SK-N-SH (cell line): Measurements from ENCODE around the gene RAB3IP. TPM values are rescaled to one million over a fixed set of nuclear protein-coding genes. Genes with fewer than 3 reads are reported as not detected.

ENCODE experiments used
- CTCF ChIA-PET: fragments of 300-600, 350-600 bp; formaldehyde crosslinking; extraction: SDS; loops from one replicate; lab custom pipeline; 2021; lab: Yijun Ruan, JAX
- POLR2A ChIA-PET: fragments of 350-600 bp; sonication (Branson Sonifier 250); formaldehyde crosslinking; extraction: SDS; loops from one replicate; lab custom pipeline; 2020; ENCODE audit warnings: antibody characterized with exemption, inconsistent platforms; lab: Yijun Ruan, JAX
- DNase-seq: peaks from one replicate; pipeline ENCODE4 v3.0.0; 2012
- H2AFZ ChIP-seq: fragments of 200-600 bp; sonication (generic); 2 replicates; pipeline ENCODE4 v1.8.1; 2016; ENCODE audit warnings: antibody characterized with exemption, mild to moderate bottlenecking, low read depth
- H3F3A ChIP-seq: fragments of 200-600 bp; sonication (generic); replicated peaks from 2 replicates; pipeline ENCODE3; 2016; ENCODE audit warnings: antibody characterized with exemption, mild to moderate bottlenecking; ENCODE audit not compliant: insufficient read depth
- H3K27ac ChIP-seq, 2 experiments: fragments of 200-500 bp in 1 of 2; fragments of 200-600 bp in 1 of 2; sonication (Bioruptor generic) in 1 of 2; sonication (generic), shearing (Covaris generic) in 1 of 2; 2 replicates each; pipeline versions ENCODE4 v1.5.1 to v1.6.1; 2014 to 2016; ENCODE audit warnings: low read depth in 2 of 2, inconsistent platforms in 1 of 2, low read length in 1 of 2, mild to moderate bottlenecking in 1 of 2, mixed read lengths in 1 of 2
- H3K27me3 ChIP-seq: fragments of 200-600 bp; sonication (generic), shearing (Covaris generic); 2 replicates; pipeline ENCODE4 v1.6.1; 2016; ENCODE audit warnings: mixed run types; ENCODE audit not compliant: insufficient read depth
- H3K36me3 ChIP-seq, 2 experiments: fragments of 200-500 bp in 1 of 2; fragments of 200-600 bp in 1 of 2; sonication (Bioruptor generic) in 1 of 2; sonication (generic) in 1 of 2; replicated peaks in 1 of 2; 2 replicates each; pipeline versions ENCODE3 to v1.5.1; 2014 to 2016; ENCODE audit warnings: low read length in 1 of 2, mild to moderate bottlenecking in 1 of 2; ENCODE audit not compliant: insufficient read depth in 2 of 2, control insufficient read depth in 1 of 2
- H3K4me1 ChIP-seq, 2 experiments: fragments of 200-500 bp in 1 of 2; fragments of 200-600 bp in 1 of 2; sonication (Bioruptor generic) in 1 of 2; sonication (generic), shearing (Covaris generic) in 1 of 2; 2 replicates each; pipeline versions ENCODE4 v1.5.1 to v1.6.1; 2014 to 2016; ENCODE audit warnings: low read depth in 1 of 2, low read length in 1 of 2, mixed run types in 1 of 2; ENCODE audit not compliant: insufficient read depth in 2 of 2, control insufficient read depth in 1 of 2
- H3K4me2 ChIP-seq: fragments of 200-600 bp; sonication (generic), shearing (Covaris generic); 2 replicates; pipeline ENCODE4 v1.6.1; 2017; ENCODE audit warnings: mixed run types
- H3K4me3 ChIP-seq, 2 experiments: fragments of 200-500 bp in 1 of 2; fragments of 200-600 bp in 1 of 2; sonication (Bioruptor generic) in 1 of 2; sonication (generic), shearing (Covaris generic) in 1 of 2; 2 replicates each; pipeline versions ENCODE4 v1.5.1 to v1.8.1; 2014 to 2016; ENCODE audit warnings: low read depth in 2 of 2, inconsistent platforms in 1 of 2, low read length in 1 of 2, mild to moderate bottlenecking in 1 of 2, mixed read lengths in 1 of 2, moderate library complexity in 1 of 2
- H3K79me2 ChIP-seq: fragments of 200-600 bp; sonication (generic); 2 replicates; pipeline ENCODE4 v1.8.1; 2017; ENCODE audit warnings: mild to moderate bottlenecking; ENCODE audit not compliant: insufficient read depth
- H3K9ac ChIP-seq: fragments of 200-600 bp; sonication (generic); 2 replicates; pipeline ENCODE4 v1.6.1; 2017; ENCODE audit warnings: mixed run types
- H3K9me2 ChIP-seq: fragments of 200-600 bp; sonication (generic); 2 replicates; pipeline ENCODE4 v1.6.1; 2017; ENCODE audit warnings: mixed run types
- H3K9me3 ChIP-seq: fragments of 200-600 bp; sonication (generic); 2 replicates; pipeline ENCODE4 v1.6.1; 2017; ENCODE audit warnings: mixed run types, mild to moderate bottlenecking, moderate library complexity
- H4K20me1 ChIP-seq: fragments of 200-600 bp; sonication (generic); 2 replicates; pipeline ENCODE4 v1.6.1; 2017; ENCODE audit warnings: mild to moderate bottlenecking, mixed run types; ENCODE audit not compliant: insufficient read depth
- CHD2 ChIP-seq: fragments of 150-350 bp; IDR thresholded peaks from 2 replicates; pipeline ENCODE4 v1.6.1; 2018; ENCODE audit warnings: low read length; ENCODE audit not compliant: partially characterized antibody
- EP300 ChIP-seq, 2 experiments: IDR thresholded peaks; 2 replicates each; pipeline versions ENCODE4 v1.4.0 to v1.6.1; 2012; ENCODE audit warnings: borderline replicate concordance in 1 of 2, low read depth in 1 of 2, low read length in 1 of 2
- FOXM1 ChIP-seq: IDR thresholded peaks from 2 replicates; pipeline ENCODE4 v1.4.0; 2012; ENCODE audit warnings: low read depth, mild to moderate bottlenecking
- GABPA ChIP-seq: IDR thresholded peaks from 2 replicates; pipeline ENCODE4 v1.4.0; 2012; ENCODE audit warnings: low read depth, mild to moderate bottlenecking
- GATA2 ChIP-seq: sonication (generic); formaldehyde crosslinking; IDR thresholded peaks from 2 replicates; pipeline ENCODE4 v1.5.0; 2020; ENCODE audit warnings: mild to moderate bottlenecking, missing genetic modification reagents
- JUND ChIP-seq: IDR thresholded peaks from 2 replicates; pipeline ENCODE4 v1.4.0; 2012
- MXI1 ChIP-seq: IDR thresholded peaks from 2 replicates; pipeline ENCODE4 v1.6.1; 2012; ENCODE audit warnings: mild to moderate bottlenecking, low read depth, low read length, improper control_type of control experiment
- POLR2AphosphoS5 ChIP-seq: IDR thresholded peaks from 2 replicates; pipeline ENCODE4 v1.6.1; 2012; ENCODE audit warnings: low read depth, low read length
- RAD21 ChIP-seq: IDR thresholded peaks from 2 replicates; pipeline ENCODE4 v1.6.1; 2012; ENCODE audit warnings: mild to moderate bottlenecking, low read length
- RCOR1 ChIP-seq: fragments of 150-350 bp; IDR thresholded peaks from 2 replicates; pipeline ENCODE4 v1.6.1; 2017; ENCODE audit warnings: antibody characterized with exemption, low read length
- RFX5 ChIP-seq: IDR thresholded peaks from 2 replicates; pipeline ENCODE4 v1.6.1; 2012; ENCODE audit warnings: mild to moderate bottlenecking, improper control_type of control experiment, low read length
- SIN3A ChIP-seq: IDR thresholded peaks from 2 replicates; pipeline ENCODE4 v1.6.1; 2012; ENCODE audit warnings: low read depth, mild to moderate bottlenecking, low read length, moderate library complexity, borderline replicate concordance
- TAF1 ChIP-seq: IDR thresholded peaks from 2 replicates; pipeline ENCODE4 v1.6.1; 2012; ENCODE audit warnings: low read depth, mild to moderate bottlenecking, low read length, moderate library complexity, borderline replicate concordance
- TEAD4 ChIP-seq: IDR thresholded peaks from 2 replicates; pipeline ENCODE4 v1.4.0; 2012; ENCODE audit warnings: mild to moderate bottlenecking, borderline replicate concordance; ENCODE audit not compliant: insufficient read depth
- YY1 ChIP-seq: IDR thresholded peaks from 2 replicates; pipeline ENCODE4 v1.4.0; 2012; ENCODE audit warnings: low read depth, mild to moderate bottlenecking
- ZBTB33 ChIP-seq: IDR thresholded peaks from 2 replicates; pipeline ENCODE4 v1.4.0; 2012; ENCODE audit warnings: low read depth, borderline replicate concordance
- WGBS: methylation state at CpG from one replicate; pipeline ENCODE4 v1.1.6; 2017; ENCODE audit warnings: low lambda C conversion rate; 5-methylcytosine and 5-hydroxymethylcytosine counted together
- polyA plus RNA-seq, 3 experiments: library from polyadenylated mRNA; depleted of rRNA; stranded (reverse); fragments of >200 nt; gene quantifications; 2 replicates each; pipeline ENCODE4 v1.2.3, GENCODE V29; 2012
- TF ChIP-seq, protein P1 (sequence below): fragments of 150-350 bp; IDR thresholded peaks from 2 replicates; pipeline ENCODE4 v1.6.1; 2017; ENCODE audit warnings: antibody characterized with exemption, low read length, low read depth, borderline replicate concordance
- TF ChIP-seq, protein P2 (sequence below): fragments of 200-600 bp; sonication (generic); IDR thresholded peaks from 2 replicates; pipeline ENCODE4 v1.6.1; 2017; ENCODE audit warnings: antibody characterized with exemption, mild to moderate bottlenecking, moderate library complexity
- TF ChIP-seq, protein P3 (sequence below): IDR thresholded peaks from 2 replicates; pipeline ENCODE4 v1.4.0; 2012; ENCODE audit warnings: low read depth

Gene RAB3IP
- polyA plus RNA-seq, 1 of the 3 experiments (the other 2 are of a cell fraction) = 5.4 TPM

GRCh38 chr12:69694123-69694522 is 44.5 kb upstream of the RAB3IP start:
- TF ChIP-seq YY1 (no peak), GATA2 (no peak), RFX5 (no peak), ZBTB33 (no peak), JUND (no peak), POLR2AphosphoS5 (no peak), CHD2 (no peak), MXI1 (no peak), FOXM1 (no peak), RCOR1 (no peak)
- TF ChIP-seq, protein P1, sequence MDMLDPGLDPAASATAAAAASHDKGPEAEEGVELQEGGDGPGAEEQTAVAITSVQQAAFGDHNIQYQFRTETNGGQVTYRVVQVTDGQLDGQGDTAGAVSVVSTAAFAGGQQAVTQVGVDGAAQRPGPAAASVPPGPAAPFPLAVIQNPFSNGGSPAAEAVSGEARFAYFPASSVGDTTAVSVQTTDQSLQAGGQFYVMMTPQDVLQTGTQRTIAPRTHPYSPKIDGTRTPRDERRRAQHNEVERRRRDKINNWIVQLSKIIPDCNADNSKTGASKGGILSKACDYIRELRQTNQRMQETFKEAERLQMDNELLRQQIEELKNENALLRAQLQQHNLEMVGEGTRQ = no peak
- TF ChIP-seq, all 33 proteins: peak for 0

GRCh38 chr12:69698054-69698453 is 40.6 kb upstream of the RAB3IP start:
- POLR2A ChIA-PET = no interaction called here
- Histone ChIP-seq H3K4me3 (no peak overlapping the region), H3K9me3 (no peaks in the 10 kb centered on the region)
- TF ChIP-seq GATA2 (no peak), TEAD4 (no peak), YY1 (no peak), TAF1 (no peak), RAD21 (no peak), GABPA (no peak), EP300 (IDR thresholded peaks at IDR 0.05; ENCODE audit: borderline replicate concordance in 1 of 2, low read depth in 1 of 2, low read length in 1 of 2) (no peak), SIN3A (no peak), POLR2AphosphoS5 (no peak), RFX5 (no peak), CHD2 (no peak)
- TF ChIP-seq, protein P1 = no peak
- TF ChIP-seq, protein P2, sequence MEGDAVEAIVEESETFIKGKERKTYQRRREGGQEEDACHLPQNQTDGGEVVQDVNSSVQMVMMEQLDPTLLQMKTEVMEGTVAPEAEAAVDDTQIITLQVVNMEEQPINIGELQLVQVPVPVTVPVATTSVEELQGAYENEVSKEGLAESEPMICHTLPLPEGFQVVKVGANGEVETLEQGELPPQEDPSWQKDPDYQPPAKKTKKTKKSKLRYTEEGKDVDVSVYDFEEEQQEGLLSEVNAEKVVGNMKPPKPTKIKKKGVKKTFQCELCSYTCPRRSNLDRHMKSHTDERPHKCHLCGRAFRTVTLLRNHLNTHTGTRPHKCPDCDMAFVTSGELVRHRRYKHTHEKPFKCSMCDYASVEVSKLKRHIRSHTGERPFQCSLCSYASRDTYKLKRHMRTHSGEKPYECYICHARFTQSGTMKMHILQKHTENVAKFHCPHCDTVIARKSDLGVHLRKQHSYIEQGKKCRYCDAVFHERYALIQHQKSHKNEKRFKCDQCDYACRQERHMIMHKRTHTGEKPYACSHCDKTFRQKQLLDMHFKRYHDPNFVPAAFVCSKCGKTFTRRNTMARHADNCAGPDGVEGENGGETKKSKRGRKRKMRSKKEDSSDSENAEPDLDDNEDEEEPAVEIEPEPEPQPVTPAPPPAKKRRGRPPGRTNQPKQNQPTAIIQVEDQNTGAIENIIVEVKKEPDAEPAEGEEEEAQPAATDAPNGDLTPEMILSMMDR = no peak
- TF ChIP-seq, protein P3, sequence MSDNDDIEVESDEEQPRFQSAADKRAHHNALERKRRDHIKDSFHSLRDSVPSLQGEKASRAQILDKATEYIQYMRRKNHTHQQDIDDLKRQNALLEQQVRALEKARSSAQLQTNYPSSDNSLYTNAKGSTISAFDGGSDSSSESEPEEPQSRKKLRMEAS = no peak
- TF ChIP-seq, all 33 proteins: peak for 0
- Histone ChIP-seq H3F3A (no peaks in the 10 kb centered on the region), H3K27me3 (no peaks in the 10 kb centered on the region), H3K9ac (no peak overlapping the region), H3K4me2 (no peak overlapping the region), H3K79me2 (no peaks in the 10 kb centered on the region), H2AFZ (no peak overlapping the region), H3K27ac (no peak overlapping the region), H3K4me1 (no peaks in the 10 kb centered on the region), H3K36me3 (no peaks in the 10 kb centered on the region), H3K9me2 (no peaks in the 10 kb centered on the region), H4K20me1 (no peaks in the 10 kb centered on the region)
- CTCF ChIA-PET = no interaction called here
- no peak for DNase-seq
- WGBS = 94% methylated on average over 2 of the region's 2 CpGs

More at GRCh38 chr12:69694123-69694522, 44.5 kb upstream of the RAB3IP start:
- Histone ChIP-seq H3K9me3 (no peaks in the 10 kb centered on the region), H3K79me2 (no peaks in the 10 kb centered on the region), H3K9me2 (no peaks in the 10 kb centered on the region), H3K4me3 (no peak overlapping the region), H3K4me1 (peaks cover 2 to 3% of the 10 kb centered on the region in 2 experiments; a peak in 2 of 4 replicates), H3K36me3 (no peaks in the 10 kb centered on the region), H3K9ac (no peak overlapping the region), H3K27me3 (no peaks in the 10 kb centered on the region), H2AFZ (no peak overlapping the region), H3K27ac (no peak overlapping the region), H3F3A (peaks cover 7% of the 10 kb centered on the region), H4K20me1 (no peaks in the 10 kb centered on the region), H3K4me2 (no peak overlapping the region)
- WGBS = 70% methylated on average over 7 of the region's 7 CpGs
- CTCF ChIA-PET = interaction anchor here (0.7 kb wide), 1 partner anchor 38 kb away, joined by 3 read pairs; no protein-coding TSS in a partner anchor
- DNase-seq = no peak
- POLR2A ChIA-PET = no interaction called here
